HG03558 (cell line): Measurements from ENCODE around the gene KIAA1549.
"Not testable (repeated sequence)": the region's sequence is repeated elsewhere in the genome, so short reads cannot be mapped to it uniquely, and the experiment has no call there.

Experiments
- ATAC-seq: cut with Tn5 transposase; IDR thresholded peaks from one replicate; pipeline ENCODE4 v1.9.1; 2021; ENCODE audit warnings: moderate number of reproducible peaks; ENCODE audit not compliant: unreplicated experiment; ENCODE audit errors: extremely low read depth

KIAA1549 gene

DNA sequence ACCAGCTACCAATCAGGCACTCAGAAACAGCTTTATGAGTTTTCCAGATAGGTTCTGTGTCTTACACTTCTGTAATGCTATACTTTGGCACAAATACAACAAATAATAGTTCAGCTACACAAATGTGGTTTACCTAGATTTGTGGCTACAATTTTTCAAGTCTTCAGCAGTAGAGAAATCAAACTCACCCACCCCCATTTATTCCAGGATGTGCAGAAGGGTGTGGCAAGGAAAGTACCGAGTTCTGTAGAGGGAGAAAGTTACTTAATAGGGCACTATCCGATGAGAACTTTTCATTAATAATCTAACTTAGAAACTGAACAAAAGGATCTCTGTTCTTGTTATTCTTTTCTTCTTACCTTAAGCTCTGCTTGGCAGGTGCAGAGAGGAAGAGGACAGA lies 152.9 kb downstream of the KIAA1549 start:
- ATAC-seq: no peak

DNA sequence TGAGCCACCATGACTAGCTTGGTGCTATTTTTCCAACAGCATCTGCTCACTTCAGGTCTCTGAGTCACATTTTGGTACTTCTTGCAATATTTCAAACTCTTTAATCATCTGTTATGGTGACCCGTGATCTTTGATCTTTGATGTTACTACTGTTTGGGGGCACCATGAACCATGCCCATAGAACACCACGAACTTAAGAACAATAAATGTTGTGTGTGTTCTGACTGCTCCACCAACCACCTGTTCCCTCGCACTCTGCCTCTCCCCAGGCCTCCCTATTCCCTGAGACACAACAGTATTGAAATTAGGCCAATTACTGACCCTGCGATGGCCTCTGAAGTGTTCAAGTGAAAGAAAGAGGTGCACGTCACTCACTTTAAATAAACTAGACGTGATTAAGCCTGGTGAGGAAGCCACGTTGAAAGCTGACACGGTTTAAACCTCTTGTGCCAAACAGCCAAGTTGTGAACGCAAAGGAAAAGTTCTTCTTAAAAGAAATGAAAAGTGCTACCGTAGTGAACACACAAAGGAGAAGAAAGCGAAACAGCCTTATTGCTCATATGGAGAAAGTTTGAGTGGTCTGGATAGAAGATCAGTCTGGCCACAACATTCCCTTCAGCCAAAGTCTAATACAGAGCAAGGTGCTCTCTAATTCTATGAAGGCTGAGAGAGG lies 156.0 kb downstream of the KIAA1549 start:
- ATAC-seq: no peak

DNA sequence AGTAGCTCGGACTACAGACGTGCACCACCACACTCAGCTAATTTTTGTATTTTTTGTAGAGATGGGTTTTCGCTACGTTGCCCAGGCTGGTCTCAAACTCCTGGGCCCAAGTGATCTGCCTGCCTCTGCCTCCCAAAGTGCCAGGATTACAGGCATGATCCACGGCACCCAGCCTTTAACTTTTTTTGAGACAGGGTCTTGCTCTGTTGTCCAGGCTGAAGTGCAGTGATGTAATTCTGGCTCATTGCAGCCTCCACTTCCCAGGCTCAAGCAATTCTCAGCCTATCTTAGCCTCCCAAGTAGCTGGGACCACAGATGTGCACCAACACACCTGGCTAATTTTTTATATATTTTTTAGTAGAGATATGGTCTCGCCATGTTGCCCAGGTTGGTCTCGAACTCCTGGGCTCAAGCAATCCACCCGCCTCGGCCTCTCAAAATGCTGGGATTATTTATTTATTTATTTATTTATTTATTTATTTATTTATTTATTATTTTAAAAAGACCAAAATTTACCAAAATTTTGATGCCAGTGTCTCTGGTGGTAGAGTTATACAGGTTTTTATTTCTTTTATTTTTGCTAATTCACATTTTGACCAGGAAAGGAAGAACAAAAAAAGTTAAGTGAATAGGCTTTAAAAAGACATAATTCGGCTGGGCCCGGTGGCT lies 158.2 kb downstream of the KIAA1549 start:
- no peak for ATAC-seq

DNA sequence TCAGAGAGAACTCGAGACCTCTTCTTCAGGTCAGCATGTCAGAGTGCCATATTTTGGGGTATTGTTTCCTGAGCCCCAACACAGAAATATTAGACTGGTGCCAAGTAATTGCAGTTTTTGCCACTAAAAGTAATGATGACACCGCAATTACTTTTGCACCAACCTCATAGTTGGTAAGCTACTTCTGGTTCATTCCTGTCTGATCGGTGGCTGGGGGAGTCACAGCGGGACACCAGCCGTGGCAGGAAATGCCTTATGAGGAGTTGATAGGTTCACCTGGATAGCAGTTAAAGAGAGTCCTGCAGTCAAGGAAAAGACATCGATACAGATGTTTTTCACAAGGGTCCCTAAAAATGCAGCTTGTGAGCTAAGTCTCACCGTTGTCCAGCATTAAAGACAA lies 159.3 kb downstream of the KIAA1549 start:
- no peak for ATAC-seq

DNA sequence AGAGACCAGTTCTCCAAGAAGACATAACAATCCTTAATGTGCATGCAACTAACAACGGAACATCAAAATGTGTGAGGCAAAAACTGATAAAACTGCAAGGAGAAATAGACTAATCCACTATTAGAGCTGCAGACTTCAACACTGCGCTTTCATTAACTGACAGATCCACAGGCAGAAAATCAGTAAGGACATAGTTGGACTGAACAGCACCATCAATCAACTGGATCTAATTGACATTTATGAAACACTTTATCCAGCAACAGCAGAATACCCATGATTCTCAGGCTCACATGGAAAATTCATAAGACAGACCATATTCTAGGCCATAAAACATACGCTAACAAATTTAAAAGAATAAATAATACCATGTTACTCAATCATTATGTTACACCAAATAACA lies 161.6 kb downstream of the KIAA1549 start:
- ATAC-seq: no peak

DNA sequence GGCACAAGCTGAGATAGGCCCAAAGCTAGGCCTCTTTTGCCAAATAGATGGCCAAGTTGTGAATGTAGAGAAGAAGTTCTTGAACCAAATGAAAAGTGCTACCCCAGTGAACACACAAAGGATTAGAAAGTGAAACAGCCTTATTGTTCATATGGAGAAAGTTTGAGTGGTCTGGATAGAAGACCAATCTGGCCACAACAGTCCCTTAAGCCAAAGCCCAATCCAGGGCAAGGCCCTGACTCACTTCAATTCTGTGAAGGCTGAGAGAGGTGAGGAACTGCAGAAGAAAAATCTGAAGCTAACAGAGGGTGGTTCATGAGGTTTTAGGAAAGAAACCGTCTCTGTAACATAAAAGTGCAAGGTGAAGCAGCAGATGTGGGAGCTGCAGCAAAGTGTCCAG lies 164.5 kb downstream of the KIAA1549 start:
- ATAC-seq: no peak

DNA sequence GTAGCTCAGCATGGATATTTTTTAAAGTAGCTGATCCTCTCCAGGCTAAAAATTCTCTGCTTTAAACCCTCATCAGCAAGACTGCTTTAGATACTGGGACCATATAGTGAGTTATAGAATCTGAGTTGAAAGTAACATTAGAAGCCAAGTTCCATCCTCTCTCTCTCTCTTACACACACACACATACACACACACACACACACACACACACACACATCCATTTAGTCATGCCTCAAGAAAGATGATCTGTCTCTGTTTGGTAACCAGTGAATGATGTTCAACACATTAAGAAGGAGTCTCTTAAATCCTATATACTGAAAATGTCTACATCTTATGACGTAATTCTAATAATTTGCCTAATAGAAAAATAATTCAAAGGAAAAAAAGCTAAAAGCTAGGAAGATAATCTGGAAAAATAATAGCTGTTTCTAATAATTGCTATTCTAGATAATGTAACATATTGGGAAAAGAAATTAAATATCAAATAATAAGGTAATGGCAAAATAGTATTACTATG lies 166.3 kb downstream of the KIAA1549 start:
- no peak for ATAC-seq

DNA sequence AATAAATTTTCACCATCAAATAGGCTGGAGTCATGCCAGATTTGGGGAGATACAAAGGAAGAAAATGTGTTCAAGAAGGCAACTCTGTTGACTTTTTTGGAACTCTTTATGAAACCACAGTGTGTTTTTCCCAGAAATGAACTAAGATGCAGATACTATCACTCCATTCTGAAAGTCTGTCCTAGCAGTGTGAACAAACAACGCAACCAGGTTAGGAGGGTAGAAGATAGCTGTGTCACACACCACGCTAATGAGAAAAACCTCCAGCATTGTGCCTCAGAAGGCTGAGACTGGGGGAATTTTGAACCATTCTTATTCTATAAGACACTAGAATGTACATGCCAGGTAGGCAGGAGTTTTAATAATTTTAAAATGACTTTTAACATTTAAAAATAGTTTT lies 167.2 kb downstream of the KIAA1549 start:
- ATAC-seq: no peak

DNA sequence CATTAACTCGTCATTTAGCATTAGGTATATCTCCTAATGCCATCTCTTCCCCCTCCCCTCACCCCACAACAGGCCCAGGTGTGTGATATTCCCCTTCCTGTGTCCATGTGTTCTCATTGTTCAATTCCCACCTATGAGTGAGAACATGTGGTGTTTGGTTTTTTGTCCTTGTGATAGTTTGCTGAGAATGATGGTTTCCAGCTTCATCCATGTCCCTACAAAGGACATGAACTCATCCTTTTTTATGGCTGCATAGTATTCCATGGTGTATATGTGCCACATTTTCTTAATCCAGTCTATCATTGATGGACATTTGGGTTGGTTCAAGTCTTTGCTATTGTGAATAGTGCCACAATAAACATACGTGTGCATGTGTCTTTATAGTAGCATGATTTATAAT lies 169.9 kb downstream of the KIAA1549 start:
- not testable (repeated sequence) for ATAC-seq

DNA sequence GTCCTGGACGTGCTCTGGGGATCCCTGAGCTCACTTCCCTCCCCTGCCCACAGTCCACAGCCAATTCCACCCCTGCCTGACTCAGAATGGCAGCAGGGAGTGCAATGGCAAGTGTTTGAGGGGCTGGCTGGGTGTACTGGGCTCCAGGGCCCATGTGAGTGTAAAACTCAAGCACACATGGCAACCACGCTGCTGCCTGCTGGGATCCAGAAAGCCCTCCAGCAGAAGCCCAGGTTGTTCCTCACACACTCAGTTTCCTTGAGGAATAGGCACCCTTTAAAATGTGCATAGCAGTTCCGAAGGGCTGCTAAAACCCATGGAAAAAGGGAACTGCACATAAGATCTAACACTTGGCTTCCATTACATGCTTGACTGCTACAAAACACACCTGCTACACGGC lies 171.8 kb downstream of the KIAA1549 start:
- ATAC-seq: no peak

DNA sequence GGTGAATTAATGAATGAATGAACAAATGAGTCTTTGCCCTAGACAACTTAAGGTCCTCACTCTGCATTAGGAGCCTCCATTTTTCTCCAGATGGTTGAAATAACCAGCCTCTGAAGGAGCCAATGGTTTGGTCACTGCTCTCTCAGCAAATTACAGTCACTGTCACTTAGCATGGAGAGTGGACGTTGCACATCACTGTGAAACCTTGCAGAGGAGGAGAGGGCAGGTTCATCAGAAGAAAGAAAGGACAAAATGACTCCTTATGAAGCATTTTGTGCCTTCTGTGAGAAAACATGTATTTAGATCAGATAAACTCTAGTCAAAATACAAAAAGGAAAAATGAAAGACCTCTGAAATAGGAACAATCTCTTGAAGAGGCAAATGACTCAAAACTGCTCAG lies 176.6 kb downstream of the KIAA1549 start:
- no peak for ATAC-seq

DNA sequence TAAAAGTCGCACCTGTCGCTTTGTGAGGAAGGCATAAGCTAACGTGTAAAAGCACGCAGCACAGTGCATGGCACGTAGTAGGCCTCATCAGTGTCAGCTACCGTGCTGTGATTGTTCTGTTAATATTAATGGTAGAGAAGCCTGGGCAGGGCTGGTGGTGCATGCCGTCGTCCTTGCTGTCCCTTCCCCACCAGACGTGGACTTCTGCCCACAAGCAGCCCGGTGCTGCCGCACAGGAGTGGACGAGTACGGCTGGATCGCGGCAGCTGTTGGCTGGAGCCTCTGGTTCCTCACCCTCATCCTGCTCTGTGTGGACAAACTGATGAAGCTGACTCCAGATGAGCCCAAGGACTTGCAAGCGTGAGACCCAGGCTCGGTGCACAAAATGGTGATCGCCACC lies 178.5 kb downstream of the KIAA1549 start:
- no peak for ATAC-seq

DNA sequence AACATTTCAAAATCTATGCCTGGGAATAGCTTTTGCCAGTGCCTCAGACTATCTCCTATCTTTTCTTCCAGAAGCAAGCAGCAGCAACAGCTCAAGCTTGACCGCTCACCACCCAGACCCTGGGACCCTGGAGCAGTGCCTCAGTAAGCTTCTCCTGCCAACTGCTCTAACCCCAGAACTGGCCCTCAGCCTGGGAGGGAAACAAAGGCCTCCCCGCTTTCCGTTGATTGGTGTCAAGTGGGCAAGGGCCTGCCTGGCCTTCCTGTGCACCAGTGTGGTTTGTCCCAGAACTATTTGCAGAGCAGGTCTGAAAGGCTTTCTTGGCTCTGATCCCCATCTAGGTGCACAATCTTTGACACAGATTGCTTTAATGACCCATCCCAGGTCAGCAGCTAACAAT lies 179.9 kb downstream of the KIAA1549 start:
- no peak for ATAC-seq

DNA sequence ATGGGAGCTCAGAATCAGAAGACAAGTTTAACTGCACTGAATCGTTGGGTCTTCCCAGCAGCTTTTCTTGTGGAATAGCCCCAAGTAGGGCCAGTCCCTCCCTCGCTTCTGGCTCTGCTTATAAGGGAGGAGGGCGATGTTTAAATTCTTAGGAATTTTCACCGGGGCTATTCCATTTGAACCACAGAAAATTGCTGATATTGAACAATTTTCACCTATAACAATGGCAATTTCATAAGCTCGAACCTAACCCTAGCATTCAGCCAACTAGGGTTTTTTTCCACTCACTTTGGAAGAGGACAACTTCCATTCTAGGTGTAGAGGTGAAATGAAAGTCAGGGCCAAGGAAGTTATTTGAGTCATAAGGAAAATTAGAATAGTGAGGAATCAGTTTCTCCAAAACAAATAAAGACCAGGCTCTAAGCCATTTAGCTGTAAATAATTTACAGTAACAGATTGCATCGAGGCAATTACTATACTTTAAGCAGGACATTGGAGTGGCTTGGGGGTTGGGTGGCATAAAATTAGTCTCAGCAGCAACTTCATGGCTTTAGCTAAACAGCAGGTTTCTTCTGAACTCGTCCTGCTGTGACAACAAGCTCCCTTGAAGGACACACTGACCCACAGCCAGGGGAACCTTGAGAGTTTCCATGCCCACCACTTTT lies 181.7 kb downstream of the KIAA1549 start:
- ATAC-seq: no peak

DNA sequence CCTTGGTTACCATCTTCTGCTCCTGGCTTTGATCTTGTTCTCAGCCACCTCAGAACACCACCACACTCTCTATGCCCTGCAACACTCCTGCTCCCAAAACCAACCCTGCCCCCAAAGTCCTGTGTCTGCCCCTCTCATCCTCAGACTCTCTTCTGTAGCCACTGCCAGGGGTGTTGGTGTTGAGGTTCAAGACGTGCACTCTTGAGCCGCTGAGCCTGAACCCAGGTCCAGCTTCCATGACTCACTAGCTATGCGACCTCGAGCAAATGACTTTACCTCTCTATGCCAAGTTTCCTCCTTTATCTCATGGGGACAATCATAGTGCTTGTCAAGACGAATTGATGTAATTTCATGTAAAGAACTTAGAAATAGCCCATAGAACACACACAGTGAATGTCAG lies 182.4 kb downstream of the KIAA1549 start:
- no peak for ATAC-seq

DNA sequence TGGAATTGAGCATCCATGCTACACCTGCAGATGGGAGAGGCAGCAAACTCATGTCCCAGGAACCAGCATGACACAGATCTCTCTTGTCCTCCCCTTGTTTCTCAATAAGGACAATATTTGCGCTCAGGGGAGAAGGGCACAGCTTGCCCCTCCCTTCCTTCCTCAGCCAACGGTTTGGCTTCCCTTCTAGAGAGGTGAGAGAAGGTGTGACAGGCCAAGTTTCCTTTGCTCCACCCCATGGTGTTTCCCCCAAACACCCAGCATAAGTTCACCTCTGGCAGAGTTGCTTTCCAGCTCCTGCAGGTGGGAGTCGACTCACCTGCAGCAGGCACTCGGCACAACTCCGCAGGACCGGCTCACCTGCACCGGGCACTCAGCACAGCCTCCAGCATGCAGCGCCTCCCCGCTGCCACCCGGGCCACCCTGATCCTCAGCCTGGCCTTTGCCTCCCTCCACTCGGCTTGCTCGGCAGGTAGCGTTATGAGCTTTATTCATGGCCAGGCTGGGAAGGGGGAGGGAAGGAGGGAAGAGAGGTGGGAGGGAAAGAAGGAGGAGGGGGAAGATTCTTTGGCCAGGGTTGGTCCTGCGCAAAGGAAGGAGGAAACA lies 183.4 kb downstream of the KIAA1549 start, which contains the start of the genes ATP6V0A4 and TMEM213:
TSS of gene ATP6V0A4 (minus strand) at position 482 of the 606 bp plus-strand sequence. CDS start 26,949 bp downstream, outside the sequence.
TSS of gene TMEM213 (plus strand) at position 280 of the 606 bp plus-strand sequence. CDS start at position 391, 111 bp downstream.
- no peak for ATAC-seq

DNA sequence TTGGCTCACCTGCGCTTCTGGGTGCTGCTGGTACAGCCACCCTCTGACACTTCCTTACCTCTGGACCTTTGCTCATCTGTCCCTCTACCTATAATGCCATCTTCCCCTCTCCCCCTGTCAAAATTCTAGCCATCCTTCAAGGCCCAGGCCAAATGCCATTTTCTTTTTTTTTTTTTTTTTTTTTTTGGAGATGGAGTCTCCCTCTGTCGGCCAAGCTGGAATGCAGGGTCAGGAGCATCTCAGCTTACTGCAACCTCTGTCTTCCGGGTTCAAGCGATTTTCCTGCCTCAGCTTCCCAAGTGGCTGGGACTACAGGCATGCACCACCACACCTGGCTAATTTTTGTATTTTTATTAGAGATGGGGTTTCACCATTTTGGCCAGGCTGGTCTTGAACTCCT lies 184.1 kb downstream of the KIAA1549 start:
- ATAC-seq: not testable (repeated sequence)

DNA sequence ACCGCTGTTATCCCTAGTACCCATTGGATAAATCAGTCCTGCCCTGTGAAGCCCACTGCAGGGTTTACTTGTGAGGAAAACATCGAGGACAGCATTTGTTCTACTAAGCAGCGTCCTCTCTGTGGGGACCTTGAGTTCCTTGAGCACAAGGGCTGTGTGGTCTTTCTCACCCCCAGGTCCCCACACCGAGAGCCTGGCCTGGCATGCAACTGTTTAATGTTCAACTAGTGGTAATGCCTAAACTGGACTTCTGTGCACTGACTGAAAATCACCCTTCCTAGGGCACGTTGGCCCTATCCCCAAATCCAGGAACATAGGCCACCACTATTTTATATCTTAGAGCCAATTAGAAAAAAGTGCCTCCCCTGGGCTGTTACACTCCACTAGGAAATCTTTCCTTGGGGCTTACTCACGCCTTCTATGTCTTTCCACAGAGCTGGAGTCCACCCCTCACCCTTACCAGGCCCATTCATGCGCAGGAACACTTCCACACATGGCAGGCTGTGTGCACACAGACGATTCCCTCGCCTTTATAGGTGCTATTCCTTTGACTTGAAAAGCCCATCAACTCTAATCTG lies 185.1 kb downstream of the KIAA1549 start:
- ATAC-seq: no peak

DNA sequence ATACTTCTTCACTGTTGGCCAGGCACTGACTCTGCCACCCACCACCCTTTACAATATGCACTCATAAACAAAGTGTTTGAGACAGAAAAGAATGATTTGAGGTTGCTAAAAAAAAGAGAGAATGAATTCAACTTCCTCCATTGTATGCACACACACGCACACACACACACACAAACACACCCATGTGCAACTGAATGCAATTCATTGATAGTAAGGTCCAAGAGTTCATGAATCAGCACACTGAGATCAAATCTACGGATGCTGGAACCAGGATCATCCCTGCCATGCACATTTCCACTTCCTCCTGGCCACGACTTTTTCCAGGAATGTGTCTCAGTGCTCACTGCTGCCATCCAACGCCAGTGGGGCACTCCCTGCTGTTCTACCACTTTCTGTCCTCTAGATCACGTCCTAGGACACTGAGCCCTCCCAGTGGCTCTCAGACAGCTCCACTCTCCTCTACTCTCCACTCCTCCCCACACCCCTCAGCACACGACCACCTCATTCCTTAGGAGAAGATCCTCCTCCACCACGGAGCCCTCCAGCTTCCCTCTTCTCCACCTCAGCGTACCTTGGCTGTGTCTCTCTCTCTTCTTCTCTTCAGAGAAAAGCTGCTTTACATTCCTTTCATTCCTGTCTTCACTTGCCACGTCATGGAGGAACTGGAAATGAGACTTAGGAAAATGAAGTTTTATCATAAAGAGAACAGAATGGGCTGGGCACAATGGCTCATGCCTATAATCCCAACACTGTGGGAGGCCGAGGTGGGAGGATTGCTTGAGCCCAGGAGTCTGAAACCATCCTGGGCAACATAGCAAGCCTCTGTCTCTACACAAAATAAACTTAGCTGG lies 195.4 kb downstream of the KIAA1549 start:
- no peak for ATAC-seq
